Left cardiac atrium (tissue), 2 donors: ENCODE results near the gene FOXRED1. TPM values are rescaled to one million over a fixed set of nuclear protein-coding genes. Genes with fewer than 3 reads are reported as not detected.

ENCODE experiments used
- total RNA-seq, 2 donors: library from RNA; stranded (reverse); fragmentation: NEBNext Ultra II Directional; extraction: Animal tissue kit (Norgen Biotek cat#: 25700); gene quantifications; one replicate each; pipeline ENCODE4 v1.2.1, GENCODE V29; 2021
- donor health status: DM: no; HTN: yes; CAD: no; lungs with severe emphysema.
- donor health status: DM: yes; HTN: yes; CAD: no.

The FOXRED1 gene
- total RNA-seq, 2 donors from 2014 or later = 21.0 to 25.3 TPM

Other genes with a start within 250 kb of the FOXRED1 start
- gene CDON, start 206.3 kb upstream of the FOXRED1 start, total RNA-seq = 10 to 100 TPM; 13.6 to 30.0 TPM
- gene RPUSD4, start 57.5 kb upstream of the FOXRED1 start, total RNA-seq = 10 to 100 TPM; 18.9 to 19.2 TPM
- gene FAM118B, start 57.4 kb upstream of the FOXRED1 start, total RNA-seq = 10 to 100 TPM; 14.8 to 19.1 TPM
- 10 to 100 TPM; 65.1 to 95.7 TPM for gene SRPRA, start 259 bp upstream of the FOXRED1 start, total RNA-seq
- 1 to 10 TPM; 7.6 to 8.7 TPM for gene TIRAP, start 13.9 kb downstream of the FOXRED1 start, total RNA-seq
- 10 to 100 TPM; 11.3 to 13.1 TPM for gene DCPS, start 34.9 kb downstream of the FOXRED1 start, total RNA-seq
- gene ST3GAL4, start 86.5 kb downstream of the FOXRED1 start, total RNA-seq = 100 to 1,000 TPM in 1 of 2 donors, 10 to 100 TPM in 1; 57.1 to 109 TPM